Activated CD4-positive, alpha-beta T cell treated with anti-CD3 and anti-CD28 coated beads, Interleukin-2, amount 50 U/mL, for 4 hours (primary cell): ENCODE data around the gene UBIAD1.
"Not testable (repeated sequence)": the region's sequence is repeated elsewhere in the genome, so short reads cannot be mapped to it uniquely, and the experiment has no call there.

ENCODE experiments used
- DNase-seq, 2 experiments: peaks; one replicate each; pipeline ENCODE4 v3.0.0-alpha.2; 2020

UBIAD1 gene

GRCh38 chr1:11280719-11281376 is 7.8 kb downstream of the UBIAD1 start:
- DNase-seq, result no peak

- DNase-seq, result no peak
Measured at GRCh38 chr1:11281518-11282331, 8.7 kb downstream of the UBIAD1 start.

GRCh38 chr1:11283151-11283550 is 10.2 kb downstream of the UBIAD1 start:
- no peak for DNase-seq

GRCh38 chr1:11284784-11285183 is 11.8 kb downstream of the UBIAD1 start:
- DNase-seq, result no peak

- no peak for DNase-seq
Measured at GRCh38 chr1:11285883-11286734, 13.1 kb downstream of the UBIAD1 start.

- DNase-seq, result no peak
Measured at GRCh38 chr1:11286735-11287410, 13.9 kb downstream of the UBIAD1 start.

- no peak for DNase-seq
Measured at GRCh38 chr1:11289064-11289463, 16.1 kb downstream of the UBIAD1 start.

- no peak for DNase-seq
Measured at GRCh38 chr1:11291049-11291448, 18.1 kb downstream of the UBIAD1 start.

GRCh38 chr1:11293856-11294255 is 20.9 kb downstream of the UBIAD1 start:
- no peak for DNase-seq

GRCh38 chr1:11294951-11295350 is 22.0 kb downstream of the UBIAD1 start:
- DNase-seq, result no peak

GRCh38 chr1:11295905-11296304 is 22.9 kb downstream of the UBIAD1 start:
- DNase-seq, result no peak

- DNase-seq, result not testable (repeated sequence)
Measured at GRCh38 chr1:11297774-11298173, 24.8 kb downstream of the UBIAD1 start.

GRCh38 chr1:11298390-11299224 is 25.6 kb downstream of the UBIAD1 start:
- DNase-seq, result no peak

GRCh38 chr1:11299225-11299574 is 26.2 kb downstream of the UBIAD1 start:
- no peak for DNase-seq

- DNase-seq, result no peak
Measured at GRCh38 chr1:11301601-11302000, 28.6 kb downstream of the UBIAD1 start.

GRCh38 chr1:11302366-11302765 is 29.4 kb downstream of the UBIAD1 start:
- DNase-seq, result no peak

- DNase-seq, result not testable (repeated sequence)
Measured at GRCh38 chr1:11305516-11305915, 32.5 kb downstream of the UBIAD1 start.

GRCh38 chr1:11307852-11308251 is 34.9 kb downstream of the UBIAD1 start:
- DNase-seq, result no peak

- DNase-seq, result no peak
Measured at GRCh38 chr1:11308699-11309224, 35.8 kb downstream of the UBIAD1 start.

GRCh38 chr1:11309385-11309784 is 36.4 kb downstream of the UBIAD1 start:
- DNase-seq, result no peak
